Putamen (tissue), 1 donor: Measurements from ENCODE around the gene CATSPER3.

Experiments used
- DNase-seq: peaks from one replicate; pipeline ENCODE4 v3.0.0-alpha.2; 2016; ENCODE audit warnings: low spot score

The CATSPER3 gene

GRCh38 chr5:135041145-135041587 is 73.5 kb downstream of the CATSPER3 start:
- DNase-seq = no peak

GRCh38 chr5:135041726-135042125 is 74.0 kb downstream of the CATSPER3 start:
- no peak for DNase-seq

- DNase-seq = no peak
Observed at GRCh38 chr5:135042595-135042994, 74.9 kb downstream of the CATSPER3 start.

GRCh38 chr5:135045488-135045887 is 77.8 kb downstream of the CATSPER3 start:
- DNase-seq = no peak

- DNase-seq = no peak
Observed at GRCh38 chr5:135046661-135047346, 79.1 kb downstream of the CATSPER3 start.

- no peak for DNase-seq
Observed at GRCh38 chr5:135047347-135047695, 79.6 kb downstream of the CATSPER3 start.

- no peak for DNase-seq
Observed at GRCh38 chr5:135048286-135048685, 80.6 kb downstream of the CATSPER3 start.

GRCh38 chr5:135048930-135049329 is 81.2 kb downstream of the CATSPER3 start:
- no peak for DNase-seq

- no peak for DNase-seq
Observed at GRCh38 chr5:135050244-135050767, 82.6 kb downstream of the CATSPER3 start.

GRCh38 chr5:135051399-135051798 is 83.7 kb downstream of the CATSPER3 start:
- DNase-seq = no peak

GRCh38 chr5:135051872-135052271 is 84.2 kb downstream of the CATSPER3 start:
- DNase-seq = no peak

GRCh38 chr5:135052511-135053145 is 84.9 kb downstream of the CATSPER3 start:
- DNase-seq = no peak

GRCh38 chr5:135053278-135053677 is 85.6 kb downstream of the CATSPER3 start:
- no peak for DNase-seq

- no peak for DNase-seq
Observed at GRCh38 chr5:135053989-135054388, 86.3 kb downstream of the CATSPER3 start.

GRCh38 chr5:135054546-135054945 is 86.8 kb downstream of the CATSPER3 start:
- DNase-seq = no peak

GRCh38 chr5:135055396-135055795 is 87.7 kb downstream of the CATSPER3 start:
- no peak for DNase-seq

- DNase-seq = no peak
Observed at GRCh38 chr5:135056316-135057030, 88.8 kb downstream of the CATSPER3 start.

GRCh38 chr5:135057233-135057632 is 89.5 kb downstream of the CATSPER3 start:
- DNase-seq = no peak

GRCh38 chr5:135058331-135058732 is 90.6 kb downstream of the CATSPER3 start:
- no peak for DNase-seq

- DNase-seq = no peak
Observed at GRCh38 chr5:135059000-135059923, 91.6 kb downstream of the CATSPER3 start.

GRCh38 chr5:135060021-135060420 is 92.3 kb downstream of the CATSPER3 start:
- DNase-seq = no peak

GRCh38 chr5:135061001-135061400 is 93.3 kb downstream of the CATSPER3 start:
- DNase-seq = no peak
